SK-N-SH treated with all-trans-retinoic acid at 6 μM for 48 hours (cell line): Measurements from ENCODE around the gene SLC51B.

Experiments
- ARNTL ChIP-seq: fragments of 450-650 bp; formaldehyde crosslinking; IDR thresholded peaks from 2 replicates; pipeline ENCODE4 v1.5.0; 2020; ENCODE audit warnings: low read depth, mild to moderate bottlenecking, moderate library complexity, borderline replicate concordance
- BACH2 ChIP-seq: fragments of 250-450 bp; sonication (Bioruptor Pico); IDR thresholded peaks from 2 replicates; pipeline ENCODE4 v1.9.0; 2021; ENCODE audit warnings: mild to moderate bottlenecking, borderline replicate concordance
- RARB ChIP-seq: fragments of 250-450 bp; sonication (Bioruptor Pico); IDR thresholded peaks from 2 replicates; pipeline ENCODE4 v1.8.0; 2021; ENCODE audit warnings: mild to moderate bottlenecking, moderate library complexity
- TCF4 ChIP-seq: fragments of 250-450 bp; sonication (Bioruptor Pico); IDR thresholded peaks from 2 replicates; pipeline ENCODE4 v1.8.0; 2021; ENCODE audit warnings: mild to moderate bottlenecking, moderate library complexity, borderline replicate concordance
- TOX ChIP-seq: fragments of 250-450 bp; sonication (Bioruptor Pico); IDR thresholded peaks from 2 replicates; pipeline ENCODE4 v1.8.0; 2021; ENCODE audit warnings: mild to moderate bottlenecking, moderate library complexity, borderline replicate concordance
- ZFP30 ChIP-seq: fragments of 450-650 bp; formaldehyde crosslinking; IDR thresholded peaks from 2 replicates; pipeline ENCODE4 v1.5.0; 2022; ENCODE audit warnings: mild to moderate bottlenecking, moderate library complexity
- ZNF8 ChIP-seq: fragments of 450-650 bp; formaldehyde crosslinking; IDR thresholded peaks from 2 replicates; pipeline ENCODE4 v1.5.0; 2020; ENCODE audit warnings: mild to moderate bottlenecking, moderate library complexity
- TF ChIP-seq, protein P1 (sequence below): fragments of 250-450 bp; sonication (Bioruptor Pico); IDR thresholded peaks from 2 replicates; pipeline ENCODE4 v1.8.0; 2020; ENCODE audit warnings: mild to moderate bottlenecking, moderate library complexity, borderline replicate concordance
- TF ChIP-seq, protein P2 (sequence below): fragments of 250-450 bp; sonication (Bioruptor Pico); IDR thresholded peaks from 2 replicates; pipeline ENCODE4 v1.8.0; 2021; ENCODE audit warnings: low read depth, mild to moderate bottlenecking, moderate library complexity, borderline replicate concordance

DNA sequence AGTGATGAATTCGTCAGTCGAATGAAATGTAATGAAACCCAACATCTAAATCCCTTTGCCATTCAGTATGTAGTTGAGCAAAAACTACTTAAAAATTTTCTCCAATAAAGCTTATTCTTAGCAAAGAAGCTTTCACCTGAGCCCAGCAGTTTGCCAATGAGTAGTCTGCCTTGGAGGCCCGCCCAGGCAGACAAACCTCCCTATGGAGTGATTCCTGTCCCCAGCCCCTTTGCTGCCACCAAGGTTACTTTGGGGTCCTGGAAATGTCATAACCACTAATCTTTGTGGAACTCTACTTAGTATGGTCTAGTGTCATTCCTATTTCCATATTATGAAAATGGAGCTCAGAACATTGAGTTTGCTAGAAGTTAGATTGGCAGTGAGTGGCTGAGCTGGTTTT, 57.7 kb downstream of the SLC51B start:
- no peak for TF ChIP-seq ARNTL (CRISPR knock-in tag)
- TF ChIP-seq, protein P1, sequence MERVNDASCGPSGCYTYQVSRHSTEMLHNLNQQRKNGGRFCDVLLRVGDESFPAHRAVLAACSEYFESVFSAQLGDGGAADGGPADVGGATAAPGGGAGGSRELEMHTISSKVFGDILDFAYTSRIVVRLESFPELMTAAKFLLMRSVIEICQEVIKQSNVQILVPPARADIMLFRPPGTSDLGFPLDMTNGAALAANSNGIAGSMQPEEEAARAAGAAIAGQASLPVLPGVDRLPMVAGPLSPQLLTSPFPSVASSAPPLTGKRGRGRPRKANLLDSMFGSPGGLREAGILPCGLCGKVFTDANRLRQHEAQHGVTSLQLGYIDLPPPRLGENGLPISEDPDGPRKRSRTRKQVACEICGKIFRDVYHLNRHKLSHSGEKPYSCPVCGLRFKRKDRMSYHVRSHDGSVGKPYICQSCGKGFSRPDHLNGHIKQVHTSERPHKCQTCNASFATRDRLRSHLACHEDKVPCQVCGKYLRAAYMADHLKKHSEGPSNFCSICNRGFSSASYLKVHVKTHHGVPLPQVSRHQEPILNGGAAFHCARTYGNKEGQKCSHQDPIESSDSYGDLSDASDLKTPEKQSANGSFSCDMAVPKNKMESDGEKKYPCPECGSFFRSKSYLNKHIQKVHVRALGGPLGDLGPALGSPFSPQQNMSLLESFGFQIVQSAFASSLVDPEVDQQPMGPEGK (CRISPR knock-in tag), result no peak
- no peak for TF ChIP-seq TCF4 (CRISPR knock-in tag)
- TF ChIP-seq ZNF8 (CRISPR knock-in tag), result no peak
- TF ChIP-seq TOX (CRISPR knock-in tag), result no peak
- TF ChIP-seq BACH2, result no peak
- TF ChIP-seq, protein P2, sequence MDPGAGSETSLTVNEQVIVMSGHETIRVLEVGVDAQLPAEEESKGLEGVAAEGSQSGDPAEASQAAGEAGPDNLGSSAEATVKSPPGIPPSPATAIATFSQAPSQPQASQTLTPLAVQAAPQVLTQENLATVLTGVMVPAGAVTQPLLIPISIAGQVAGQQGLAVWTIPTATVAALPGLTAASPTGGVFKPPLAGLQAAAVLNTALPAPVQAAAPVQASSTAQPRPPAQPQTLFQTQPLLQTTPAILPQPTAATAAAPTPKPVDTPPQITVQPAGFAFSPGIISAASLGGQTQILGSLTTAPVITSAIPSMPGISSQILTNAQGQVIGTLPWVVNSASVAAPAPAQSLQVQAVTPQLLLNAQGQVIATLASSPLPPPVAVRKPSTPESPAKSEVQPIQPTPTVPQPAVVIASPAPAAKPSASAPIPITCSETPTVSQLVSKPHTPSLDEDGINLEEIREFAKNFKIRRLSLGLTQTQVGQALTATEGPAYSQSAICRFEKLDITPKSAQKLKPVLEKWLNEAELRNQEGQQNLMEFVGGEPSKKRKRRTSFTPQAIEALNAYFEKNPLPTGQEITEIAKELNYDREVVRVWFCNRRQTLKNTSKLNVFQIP (CRISPR knock-in tag), result no peak
- no peak for TF ChIP-seq ZFP30 (CRISPR knock-in tag)
- TF ChIP-seq RARB, result no peak
